HL-60 (cell line): ENCODE results near the gene FAN1.

ENCODE experiments used
- GABPA ChIP-seq: IDR thresholded peaks from 2 replicates; pipeline ENCODE4 v1.6.1; 2012; ENCODE audit warnings: low read depth
- POLR2AphosphoS5 ChIP-seq: IDR thresholded peaks from 2 replicates; pipeline ENCODE4 v1.6.1; 2012; ENCODE audit warnings: low read depth
- SPI1 ChIP-seq: IDR thresholded peaks from 2 replicates; pipeline ENCODE4 v1.6.1; 2012; ENCODE audit warnings: low read depth, mild to moderate bottlenecking, borderline replicate concordance
- TF ChIP-seq, protein P1 (sequence below): IDR thresholded peaks from one replicate; pipeline ENCODE4 v1.5.1; 2011; ENCODE audit warnings: low read length, control low read depth, inconsistent platforms; ENCODE audit not compliant: insufficient read depth
- TF ChIP-seq, protein P2 (sequence below): IDR thresholded peaks from 2 replicates; pipeline ENCODE4 v1.6.1; 2012; ENCODE audit warnings: low read depth; ENCODE audit not compliant: insufficient replicate concordance

DNA sequence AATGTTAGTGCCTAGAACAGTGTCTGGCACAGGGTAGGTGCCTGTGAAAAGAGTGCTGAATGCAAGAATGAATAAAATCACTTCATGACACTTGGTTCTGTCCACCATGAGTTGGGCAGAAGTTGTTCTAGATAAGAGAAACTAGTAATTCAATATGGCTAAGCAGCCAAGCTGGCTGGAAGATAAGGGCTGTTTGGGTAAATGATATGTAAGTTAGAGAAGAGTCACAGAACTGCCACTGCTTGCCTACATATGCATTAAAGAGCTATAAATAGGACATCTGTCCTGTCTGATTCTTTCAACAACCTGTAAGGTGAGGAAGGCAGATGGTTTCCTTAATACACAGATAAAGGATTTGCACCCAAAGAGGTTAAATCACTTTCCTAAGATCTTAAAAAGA lies 74.6 kb downstream of the FAN1 start:
- TF ChIP-seq, protein P1, sequence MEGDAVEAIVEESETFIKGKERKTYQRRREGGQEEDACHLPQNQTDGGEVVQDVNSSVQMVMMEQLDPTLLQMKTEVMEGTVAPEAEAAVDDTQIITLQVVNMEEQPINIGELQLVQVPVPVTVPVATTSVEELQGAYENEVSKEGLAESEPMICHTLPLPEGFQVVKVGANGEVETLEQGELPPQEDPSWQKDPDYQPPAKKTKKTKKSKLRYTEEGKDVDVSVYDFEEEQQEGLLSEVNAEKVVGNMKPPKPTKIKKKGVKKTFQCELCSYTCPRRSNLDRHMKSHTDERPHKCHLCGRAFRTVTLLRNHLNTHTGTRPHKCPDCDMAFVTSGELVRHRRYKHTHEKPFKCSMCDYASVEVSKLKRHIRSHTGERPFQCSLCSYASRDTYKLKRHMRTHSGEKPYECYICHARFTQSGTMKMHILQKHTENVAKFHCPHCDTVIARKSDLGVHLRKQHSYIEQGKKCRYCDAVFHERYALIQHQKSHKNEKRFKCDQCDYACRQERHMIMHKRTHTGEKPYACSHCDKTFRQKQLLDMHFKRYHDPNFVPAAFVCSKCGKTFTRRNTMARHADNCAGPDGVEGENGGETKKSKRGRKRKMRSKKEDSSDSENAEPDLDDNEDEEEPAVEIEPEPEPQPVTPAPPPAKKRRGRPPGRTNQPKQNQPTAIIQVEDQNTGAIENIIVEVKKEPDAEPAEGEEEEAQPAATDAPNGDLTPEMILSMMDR = no peak
- TF ChIP-seq GABPA = no peak
- no peak for TF ChIP-seq SPI1
- TF ChIP-seq, protein P2, sequence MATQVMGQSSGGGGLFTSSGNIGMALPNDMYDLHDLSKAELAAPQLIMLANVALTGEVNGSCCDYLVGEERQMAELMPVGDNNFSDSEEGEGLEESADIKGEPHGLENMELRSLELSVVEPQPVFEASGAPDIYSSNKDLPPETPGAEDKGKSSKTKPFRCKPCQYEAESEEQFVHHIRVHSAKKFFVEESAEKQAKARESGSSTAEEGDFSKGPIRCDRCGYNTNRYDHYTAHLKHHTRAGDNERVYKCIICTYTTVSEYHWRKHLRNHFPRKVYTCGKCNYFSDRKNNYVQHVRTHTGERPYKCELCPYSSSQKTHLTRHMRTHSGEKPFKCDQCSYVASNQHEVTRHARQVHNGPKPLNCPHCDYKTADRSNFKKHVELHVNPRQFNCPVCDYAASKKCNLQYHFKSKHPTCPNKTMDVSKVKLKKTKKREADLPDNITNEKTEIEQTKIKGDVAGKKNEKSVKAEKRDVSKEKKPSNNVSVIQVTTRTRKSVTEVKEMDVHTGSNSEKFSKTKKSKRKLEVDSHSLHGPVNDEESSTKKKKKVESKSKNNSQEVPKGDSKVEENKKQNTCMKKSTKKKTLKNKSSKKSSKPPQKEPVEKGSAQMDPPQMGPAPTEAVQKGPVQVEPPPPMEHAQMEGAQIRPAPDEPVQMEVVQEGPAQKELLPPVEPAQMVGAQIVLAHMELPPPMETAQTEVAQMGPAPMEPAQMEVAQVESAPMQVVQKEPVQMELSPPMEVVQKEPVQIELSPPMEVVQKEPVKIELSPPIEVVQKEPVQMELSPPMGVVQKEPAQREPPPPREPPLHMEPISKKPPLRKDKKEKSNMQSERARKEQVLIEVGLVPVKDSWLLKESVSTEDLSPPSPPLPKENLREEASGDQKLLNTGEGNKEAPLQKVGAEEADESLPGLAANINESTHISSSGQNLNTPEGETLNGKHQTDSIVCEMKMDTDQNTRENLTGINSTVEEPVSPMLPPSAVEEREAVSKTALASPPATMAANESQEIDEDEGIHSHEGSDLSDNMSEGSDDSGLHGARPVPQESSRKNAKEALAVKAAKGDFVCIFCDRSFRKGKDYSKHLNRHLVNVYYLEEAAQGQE = no peak
- TF ChIP-seq POLR2AphosphoS5 = no peak
